DOHH2 (cell line): ENCODE data around the gene N4BP2L1.

Experiments used
- H3F3A ChIP-seq: fragments of 200-600 bp; sonication (generic), shearing (Covaris generic); 2 replicates; pipeline ENCODE4 v1.6.0; 2016; ENCODE audit warnings: antibody characterized with exemption, mild to moderate bottlenecking; ENCODE audit not compliant: control insufficient read depth, insufficient read depth
- H3K27ac ChIP-seq: fragments of 200-600 bp; sonication (generic); 2 replicates; pipeline ENCODE4 v1.5.1; 2014; ENCODE audit warnings: low read depth, mild to moderate bottlenecking, low read length, moderate library complexity
- H3K27me3 ChIP-seq: fragments of 200-600 bp; sonication (generic); 2 replicates; pipeline ENCODE4 v1.6.1; 2014; ENCODE audit warnings: mild to moderate bottlenecking, low read length, mixed read lengths; ENCODE audit not compliant: control insufficient read depth
- H3K36me3 ChIP-seq: fragments of 200-600 bp; sonication (generic); 2 replicates; pipeline ENCODE4 v1.6.1; 2014; ENCODE audit warnings: mild to moderate bottlenecking, low read length, moderate library complexity, mixed read lengths; ENCODE audit not compliant: control insufficient read depth
- H3K4me1 ChIP-seq: fragments of 200-600 bp; sonication (generic); 2 replicates; pipeline ENCODE4 v1.6.1; 2014; ENCODE audit warnings: mild to moderate bottlenecking, low read length, mixed read lengths; ENCODE audit not compliant: control insufficient read depth
- H3K4me2 ChIP-seq: fragments of 200-600 bp; sonication (generic); 2 replicates; pipeline ENCODE4 v1.6.0; 2014; ENCODE audit warnings: mild to moderate bottlenecking, low read length, moderate library complexity
- H3K4me3 ChIP-seq: fragments of 200-600 bp; sonication (generic); 2 replicates; pipeline ENCODE4 v1.5.1; 2014; ENCODE audit warnings: mild to moderate bottlenecking, low read length, mixed read lengths
- H3K79me2 ChIP-seq: fragments of 200-600 bp; sonication (generic); 2 replicates; pipeline ENCODE4 v1.6.1; 2014; ENCODE audit warnings: mild to moderate bottlenecking, low read length, mixed read lengths; ENCODE audit not compliant: control insufficient read depth
- H3K9me2 ChIP-seq: fragments of 200-600 bp; sonication (generic); replicated peaks from 2 replicates; pipeline ENCODE4 v1.6.1; 2014; ENCODE audit warnings: mild to moderate bottlenecking, low read length, mixed read lengths; ENCODE audit not compliant: control insufficient read depth
- H3K9me3 ChIP-seq: fragments of 200-600 bp; sonication (generic); 2 replicates; pipeline ENCODE4 v1.6.1; 2014; ENCODE audit warnings: antibody characterized with exemption, low read length, mixed read lengths; ENCODE audit not compliant: control insufficient read depth, insufficient read depth
- H4K20me1 ChIP-seq: fragments of 200-600 bp; sonication (generic); 2 replicates; pipeline ENCODE4 v1.6.0; 2014; ENCODE audit warnings: low read depth, mild to moderate bottlenecking, antibody characterized with exemption, low read length, moderate library complexity; ENCODE audit not compliant: control insufficient read depth, insufficient read depth
- EZH2phosphoT487 ChIP-seq: fragments of 200-600 bp; sonication (generic); IDR thresholded peaks from 2 replicates; pipeline ENCODE4 v1.6.1; 2017; ENCODE audit warnings: borderline replicate concordance, mild to moderate bottlenecking, antibody characterized with exemption, low read length, moderate library complexity, mixed read lengths
- TF ChIP-seq, protein P1 (sequence below): fragments of 200-600 bp; sonication (generic); IDR thresholded peaks from one replicate; pipeline ENCODE4 v1.5.1; 2014; ENCODE audit warnings: antibody characterized with exemption, mild to moderate bottlenecking, low read depth, low read length; ENCODE audit not compliant: poor library complexity, severe bottlenecking

N4BP2L1 gene

DNA sequence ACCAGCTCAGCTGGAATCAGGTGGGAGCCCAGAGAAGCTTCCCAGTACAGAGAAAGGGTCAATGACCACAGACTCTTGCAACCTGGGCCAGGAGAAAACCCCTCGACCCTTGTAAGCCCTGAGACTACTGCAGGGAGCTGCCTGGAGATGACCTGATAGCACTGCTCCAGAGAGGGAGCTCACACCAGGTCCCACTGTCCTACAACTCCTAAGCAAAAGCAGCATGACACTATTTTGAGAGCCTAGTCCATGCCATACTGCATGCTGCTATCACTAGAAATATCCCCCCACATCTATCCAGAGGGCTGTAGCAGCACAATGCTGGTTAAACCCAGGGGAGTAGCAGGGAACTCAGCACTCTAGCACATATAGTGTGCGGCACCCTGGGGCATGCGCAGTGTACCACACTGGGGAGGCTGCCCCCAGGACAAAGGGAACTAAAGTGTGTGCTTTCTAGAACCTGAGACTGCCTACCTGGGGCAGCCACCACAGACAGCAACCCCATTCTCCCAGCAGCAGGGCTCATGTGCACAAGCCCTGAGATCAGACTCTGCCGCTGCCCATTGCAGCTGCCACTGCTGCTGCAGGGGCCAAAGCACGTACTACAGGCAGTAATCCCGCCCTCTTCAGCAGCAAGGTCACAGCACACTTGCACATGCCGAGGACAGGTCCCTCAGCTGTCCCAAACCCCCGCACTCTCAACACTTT, 27.1 kb upstream of the N4BP2L1 start:
- no peaks in the 10 kb centered on the region for H3F3A ChIP-seq
- H3K4me3 ChIP-seq: no peak overlapping the region
- H3K27ac ChIP-seq: no peak overlapping the region
- H4K20me1 ChIP-seq: no peaks in the 10 kb centered on the region
- no peaks in the 10 kb centered on the region for H3K36me3 ChIP-seq
- no peaks in the 10 kb centered on the region for H3K4me1 ChIP-seq
- H3K27me3 ChIP-seq: no peaks in the 10 kb centered on the region; the same call in 1 of the 2 replicates
- no peak overlapping the region for H3K4me2 ChIP-seq
- H3K9me2 ChIP-seq: no peaks in the 10 kb centered on the region
- peaks cover 5% of the 10 kb centered on the region; the same call in 1 of the 2 replicates for H3K9me3 ChIP-seq
- H3K79me2 ChIP-seq: no peaks in the 10 kb centered on the region
- no peak for TF ChIP-seq EZH2phosphoT487
- TF ChIP-seq, protein P1, sequence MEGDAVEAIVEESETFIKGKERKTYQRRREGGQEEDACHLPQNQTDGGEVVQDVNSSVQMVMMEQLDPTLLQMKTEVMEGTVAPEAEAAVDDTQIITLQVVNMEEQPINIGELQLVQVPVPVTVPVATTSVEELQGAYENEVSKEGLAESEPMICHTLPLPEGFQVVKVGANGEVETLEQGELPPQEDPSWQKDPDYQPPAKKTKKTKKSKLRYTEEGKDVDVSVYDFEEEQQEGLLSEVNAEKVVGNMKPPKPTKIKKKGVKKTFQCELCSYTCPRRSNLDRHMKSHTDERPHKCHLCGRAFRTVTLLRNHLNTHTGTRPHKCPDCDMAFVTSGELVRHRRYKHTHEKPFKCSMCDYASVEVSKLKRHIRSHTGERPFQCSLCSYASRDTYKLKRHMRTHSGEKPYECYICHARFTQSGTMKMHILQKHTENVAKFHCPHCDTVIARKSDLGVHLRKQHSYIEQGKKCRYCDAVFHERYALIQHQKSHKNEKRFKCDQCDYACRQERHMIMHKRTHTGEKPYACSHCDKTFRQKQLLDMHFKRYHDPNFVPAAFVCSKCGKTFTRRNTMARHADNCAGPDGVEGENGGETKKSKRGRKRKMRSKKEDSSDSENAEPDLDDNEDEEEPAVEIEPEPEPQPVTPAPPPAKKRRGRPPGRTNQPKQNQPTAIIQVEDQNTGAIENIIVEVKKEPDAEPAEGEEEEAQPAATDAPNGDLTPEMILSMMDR: no peak

DNA sequence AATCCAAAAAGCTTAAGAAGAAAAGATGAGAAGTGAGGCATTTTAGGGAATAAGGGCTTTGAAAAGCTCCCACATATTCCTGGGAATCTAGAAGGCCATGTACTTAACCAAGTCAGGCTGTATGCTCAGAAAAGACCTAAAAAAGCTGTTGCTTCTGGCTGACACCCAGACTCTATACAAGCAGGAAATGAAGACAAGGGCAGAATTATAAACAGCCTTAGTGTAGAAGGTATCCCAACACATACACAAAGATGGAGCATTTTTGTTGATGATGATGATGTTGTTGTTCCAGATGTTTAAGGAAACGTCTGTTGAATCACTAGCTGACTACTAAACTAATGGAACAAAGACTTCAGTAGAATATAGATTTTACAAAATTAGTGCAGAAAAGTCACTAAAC, 26.1 kb upstream of the N4BP2L1 start:
- H3K4me1 ChIP-seq: no peaks in the 10 kb centered on the region
- no peak overlapping the region for H3K4me3 ChIP-seq
- peaks cover 5% of the 10 kb centered on the region; the same call in 1 of the 2 replicates for H3K9me3 ChIP-seq
- no peaks in the 10 kb centered on the region for H4K20me1 ChIP-seq
- no peaks in the 10 kb centered on the region for H3K79me2 ChIP-seq
- no peaks in the 10 kb centered on the region for H3K36me3 ChIP-seq
- H3K4me2 ChIP-seq: no peak overlapping the region
- H3F3A ChIP-seq: no peaks in the 10 kb centered on the region
- H3K27ac ChIP-seq: no peak overlapping the region
- H3K9me2 ChIP-seq: no peaks in the 10 kb centered on the region
- H3K27me3 ChIP-seq: no peaks in the 10 kb centered on the region; the same call in 1 of the 2 replicates
- TF ChIP-seq, protein P1: no peak
- TF ChIP-seq EZH2phosphoT487: no peak

DNA sequence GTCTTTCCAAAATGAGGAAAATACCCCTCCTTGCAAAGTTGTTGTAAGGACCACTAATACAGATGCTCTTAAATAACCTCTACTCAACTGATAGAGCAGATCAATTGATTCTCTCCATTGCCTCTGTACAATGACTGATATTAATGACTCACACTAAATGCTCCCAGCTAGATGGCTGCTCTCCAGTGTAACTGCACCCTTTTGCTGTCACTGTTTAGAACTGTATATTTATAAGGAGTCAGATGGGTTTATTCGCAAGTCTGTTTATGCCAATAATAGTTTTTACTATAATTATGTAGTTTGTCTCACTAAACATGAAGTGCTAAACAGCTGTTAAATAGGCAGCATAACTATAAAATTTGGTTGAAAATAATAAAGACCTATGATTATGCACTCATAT, 21.0 kb upstream of the N4BP2L1 start:
- Histone ChIP-seq H3K27ac (no peak overlapping the region), H3K4me3 (no peak overlapping the region), H4K20me1 (no peaks in the 10 kb centered on the region)

More for the DNA sequence above, 21.0 kb upstream of the N4BP2L1 start:
- H3K79me2 ChIP-seq: no peaks in the 10 kb centered on the region
- no peak overlapping the region for H3K4me2 ChIP-seq
- H3F3A ChIP-seq: no peaks in the 10 kb centered on the region
- no peaks in the 10 kb centered on the region for H3K4me1 ChIP-seq
- no peaks in the 10 kb centered on the region for H3K9me3 ChIP-seq
- no peaks in the 10 kb centered on the region for H3K36me3 ChIP-seq
- no peak for TF ChIP-seq EZH2phosphoT487
- TF ChIP-seq, protein P1: no peak
- H3K9me2 ChIP-seq: no peaks in the 10 kb centered on the region
- H3K27me3 ChIP-seq: no peaks in the 10 kb centered on the region
